HG02973 (cell line): ENCODE measurements around the gene IP6K1.
A peak's percentile ranks its signal among the peaks of the same experiment; 100 is the strongest.
"Not testable (repeated sequence)": the region's sequence is repeated elsewhere in the genome, so short reads cannot be mapped to it uniquely, and the experiment has no call there.

Experiments
- ATAC-seq: cut with Tn5 transposase; IDR thresholded peaks from one replicate; pipeline ENCODE4 v1.9.1; 2021; ENCODE audit warnings: moderate library complexity; ENCODE audit not compliant: unreplicated experiment

Gene IP6K1

DNA sequence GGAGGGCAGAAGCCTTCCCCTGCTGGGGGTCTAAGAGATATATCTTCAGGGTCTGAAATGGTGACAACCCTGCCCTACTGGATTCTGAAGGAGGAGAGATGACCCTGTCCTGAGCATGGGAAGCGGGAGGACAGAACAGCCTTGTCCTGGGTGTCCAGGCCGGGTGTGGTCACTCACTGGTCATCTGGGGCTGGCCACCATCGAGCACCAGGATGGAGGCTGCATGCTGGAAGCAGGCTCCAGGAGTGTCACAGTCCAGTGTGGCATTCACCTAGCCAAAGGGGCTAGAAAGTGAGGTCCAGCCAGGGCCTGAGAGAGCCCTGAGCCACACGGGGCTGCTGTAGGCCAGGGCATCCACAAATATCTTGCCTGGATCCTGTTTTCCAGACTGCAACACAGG, 8.1 kb upstream of the IP6K1 start:
- no peak for ATAC-seq

DNA sequence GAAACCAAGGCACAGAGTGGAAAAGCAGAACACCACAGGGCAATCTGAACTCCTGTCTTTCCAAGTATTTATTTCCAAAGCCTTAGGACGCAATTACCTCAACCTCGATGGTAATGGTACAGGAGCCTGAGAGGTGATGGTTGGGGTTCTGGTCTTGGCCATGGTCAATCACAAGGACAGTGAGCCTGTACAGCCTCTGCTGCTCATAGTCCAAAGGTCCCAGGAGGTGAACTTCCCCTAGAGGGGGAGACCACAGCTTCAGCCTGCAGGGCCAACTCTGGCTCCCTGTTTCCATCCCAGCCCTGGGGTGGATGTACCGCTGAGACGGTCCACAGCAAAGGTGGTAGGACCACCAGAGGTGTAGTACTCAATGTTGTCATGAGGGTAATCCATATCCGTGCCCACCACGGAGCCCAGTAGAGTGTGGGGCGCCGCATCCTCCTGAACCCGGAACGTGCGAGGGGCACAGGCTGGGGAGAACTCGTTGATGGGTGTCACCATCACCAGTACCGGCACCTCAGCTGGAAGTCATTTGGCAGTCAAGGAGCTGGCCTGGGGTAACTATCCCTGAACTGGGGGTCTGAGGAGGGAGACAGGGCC, 7.2 kb upstream of the IP6K1 start:
- no peak for ATAC-seq

DNA sequence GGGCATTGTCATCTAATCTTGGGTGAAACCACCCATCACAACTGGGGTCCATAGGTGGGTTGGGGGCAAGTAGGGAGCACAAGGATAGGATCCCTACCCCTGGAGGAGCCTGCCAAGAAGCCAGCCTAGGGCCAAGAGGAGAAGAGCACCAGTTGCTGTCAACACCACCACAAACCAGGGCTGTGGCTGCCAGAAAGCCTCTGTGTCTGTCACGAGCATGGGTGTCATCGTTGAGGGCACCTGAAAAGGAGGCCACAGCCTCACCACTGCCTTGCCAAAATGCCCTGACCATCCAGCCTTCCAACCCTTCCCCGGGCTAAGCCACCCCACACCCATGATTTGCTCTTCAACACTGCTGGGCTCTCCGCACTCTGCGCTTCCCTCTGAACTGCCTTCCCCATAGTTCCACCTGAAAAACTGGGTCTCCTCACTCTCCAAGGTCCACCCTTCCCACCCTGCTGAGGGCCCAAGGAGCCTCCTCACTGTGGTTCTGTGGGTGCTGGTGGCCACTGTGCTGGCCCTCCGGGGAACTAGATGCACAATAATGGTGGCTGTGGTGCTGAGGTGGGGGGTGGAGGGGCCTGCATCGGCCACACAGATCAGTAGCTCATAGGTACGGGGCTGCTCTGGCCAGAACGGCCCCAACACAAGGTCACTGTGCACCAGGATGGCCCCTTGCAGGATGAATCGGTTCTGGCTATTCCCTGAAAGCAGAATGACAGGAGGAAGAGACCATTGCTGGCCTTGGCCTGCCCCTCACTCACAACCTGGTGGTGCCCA, 6.2 kb upstream of the IP6K1 start:
- ATAC-seq = no peak

DNA sequence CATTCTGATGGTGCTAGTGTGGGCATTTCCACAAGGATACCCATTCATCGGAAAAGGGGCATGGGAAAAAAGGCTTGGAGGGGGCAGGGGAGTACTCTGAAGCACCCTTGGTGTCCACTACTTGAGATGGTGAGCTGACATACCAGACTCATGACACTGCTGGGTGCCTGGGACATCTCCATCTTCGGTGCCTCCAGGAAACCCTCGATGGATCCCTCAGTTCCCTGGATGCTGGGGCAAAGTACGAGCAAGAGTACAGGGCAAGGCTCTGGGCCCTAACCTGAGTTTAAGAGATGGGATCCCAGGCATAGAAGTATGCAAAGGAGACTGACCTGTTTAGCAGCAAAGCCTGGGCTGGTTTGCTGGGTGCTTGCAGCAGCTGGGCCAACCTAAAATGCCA, 5.2 kb upstream of the IP6K1 start:
- ATAC-seq = no peak

DNA sequence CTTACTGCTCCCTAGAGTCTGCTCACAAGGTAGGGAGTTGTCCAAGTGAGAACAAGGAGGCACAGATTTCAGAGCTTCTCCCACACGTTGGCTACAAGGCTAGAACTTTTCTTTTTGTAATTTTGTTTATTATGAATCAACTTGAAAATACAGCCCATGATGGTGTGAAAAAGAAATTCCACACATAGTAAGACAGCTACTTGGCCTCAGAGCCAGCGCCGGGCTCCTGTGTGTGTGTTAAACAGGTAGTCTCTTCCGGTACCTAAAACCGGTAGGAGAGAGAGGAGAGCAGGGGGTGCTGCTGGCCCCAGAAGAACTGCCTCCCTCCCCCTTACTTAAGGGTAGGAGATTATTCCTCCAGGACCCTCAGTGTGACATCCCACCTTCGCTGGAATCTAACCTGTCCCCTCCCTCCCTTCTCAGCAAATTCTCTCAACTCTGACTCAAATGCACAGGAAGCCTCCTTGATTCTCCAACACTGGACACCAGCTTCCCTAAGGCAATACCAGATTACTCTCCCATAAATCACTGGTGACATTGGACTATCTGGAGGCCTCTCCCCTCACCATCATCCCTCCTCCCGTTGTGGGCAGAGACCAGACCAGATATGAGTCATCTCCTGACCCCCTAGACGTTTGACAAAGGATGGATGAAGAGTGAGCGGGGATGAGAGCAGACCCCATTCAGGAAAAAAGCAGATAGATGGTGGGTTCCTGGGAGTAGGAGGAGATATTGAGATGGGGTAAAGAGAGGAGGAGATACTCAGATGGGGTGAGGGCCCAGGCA, 4.5 kb upstream of the IP6K1 start:
- ATAC-seq = no peak

DNA sequence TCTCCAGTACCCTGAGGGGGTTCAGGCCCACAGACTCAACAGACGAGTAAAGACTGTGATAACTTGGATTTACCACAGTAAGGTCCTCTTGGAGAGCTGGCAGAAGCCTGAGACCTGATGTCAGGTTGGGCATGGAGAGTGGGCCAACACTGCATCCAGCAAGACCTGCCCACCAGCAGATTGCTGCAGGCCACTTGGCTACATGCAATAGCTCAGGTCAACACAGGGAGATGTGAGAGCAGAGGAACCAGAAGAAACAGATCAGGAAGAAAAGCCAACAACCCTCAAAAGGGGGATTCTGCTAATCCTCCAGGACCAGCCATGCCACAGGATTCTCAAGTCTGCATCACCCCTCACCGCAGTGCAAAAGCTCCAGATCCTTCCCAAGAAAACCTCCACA, 1.7 kb upstream of the IP6K1 start:
- no peak for ATAC-seq

DNA sequence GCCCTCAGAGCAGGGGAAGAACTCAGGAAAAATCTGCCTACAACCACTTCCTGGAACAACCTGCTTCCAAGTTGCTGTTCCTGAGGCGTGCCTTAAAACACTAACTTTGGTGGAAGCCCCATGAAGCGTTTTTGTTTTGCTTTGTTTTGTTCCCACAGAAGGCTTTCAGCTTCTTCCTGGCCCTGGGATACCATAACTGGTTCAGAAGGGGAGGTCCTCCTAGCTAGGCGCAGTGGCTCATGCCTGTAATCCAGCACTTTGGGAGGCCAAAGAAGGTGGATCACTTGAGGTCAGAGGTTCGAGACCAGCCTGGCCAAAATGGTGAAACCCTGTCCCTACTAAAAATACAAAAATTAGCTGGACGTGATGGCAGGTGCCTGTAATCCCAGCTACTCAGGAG, 1.2 kb upstream of the IP6K1 start:
- no peak for ATAC-seq

DNA sequence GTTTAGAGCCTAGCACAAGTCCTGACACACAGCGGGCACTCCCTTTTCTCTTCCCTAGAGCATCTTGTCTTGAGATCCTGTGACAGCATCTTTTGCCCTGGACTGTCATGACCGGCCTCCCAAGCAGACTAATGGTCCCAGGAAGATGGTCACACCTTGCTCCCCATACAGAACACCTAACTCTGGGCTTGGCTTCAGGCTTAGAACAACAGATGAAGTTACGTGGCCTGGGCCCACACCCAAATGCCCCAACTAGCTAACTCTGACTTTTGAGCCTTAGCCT, 781 bp upstream of the IP6K1 start:
- ATAC-seq = no peak

DNA sequence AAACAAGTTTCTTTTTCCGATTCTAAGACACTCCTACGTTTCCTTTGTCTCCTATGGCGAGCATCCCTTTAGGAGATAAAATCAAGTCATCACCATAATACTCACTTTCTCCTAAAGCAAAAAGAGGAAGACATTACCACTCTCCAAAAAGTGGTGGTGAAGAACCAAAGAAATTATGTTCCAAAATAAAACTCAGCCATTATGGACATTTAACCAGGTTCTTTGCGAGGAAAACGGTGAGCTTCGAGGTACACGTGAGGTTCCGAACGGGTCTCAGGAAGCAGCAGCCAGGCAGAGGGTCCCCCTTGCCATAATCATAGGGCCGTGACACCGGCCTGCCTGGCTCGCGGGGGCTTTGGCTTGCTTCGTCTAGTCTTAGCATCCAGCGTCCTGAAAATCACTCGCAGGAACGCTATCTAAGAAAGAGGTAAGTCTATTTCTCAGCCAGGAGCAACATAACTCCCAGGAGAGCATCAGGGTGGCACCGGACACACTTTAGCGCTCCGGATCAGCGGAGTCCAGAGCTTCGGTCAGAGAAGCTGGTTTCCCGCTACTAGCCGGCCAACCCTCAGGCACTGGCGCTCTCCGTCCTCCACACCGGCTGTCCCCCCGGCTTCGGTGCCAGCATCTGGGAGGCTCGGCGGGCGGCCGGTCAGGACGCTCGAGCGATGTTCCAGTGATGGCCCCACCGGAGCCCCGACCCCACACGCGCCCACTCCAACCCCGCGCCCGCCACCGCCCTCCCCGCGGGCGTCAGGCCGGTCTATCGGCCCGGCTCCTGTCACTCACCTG, 581 bp downstream of the IP6K1 start:
- ATAC-seq = peak; percentile 41

DNA sequence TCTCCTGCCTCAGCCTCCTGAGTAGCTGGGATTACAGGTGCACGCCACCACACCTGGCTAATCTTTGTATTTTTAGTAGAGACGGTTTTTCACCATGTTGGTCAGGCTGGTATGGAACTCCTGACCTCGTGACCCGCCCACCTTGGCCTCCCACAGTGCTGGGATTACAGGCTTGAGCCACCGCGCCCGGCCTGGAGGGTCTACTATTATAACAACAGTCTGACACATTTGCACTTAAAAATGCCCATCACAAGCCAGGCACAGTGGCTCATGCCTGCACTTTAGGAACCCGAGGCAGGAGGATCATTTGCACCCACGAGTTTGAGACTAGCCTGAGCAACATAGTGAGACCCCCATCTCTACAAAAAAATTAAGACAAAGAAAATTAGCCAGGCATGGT, 4.1 kb downstream of the IP6K1 start:
- not testable (repeated sequence) for ATAC-seq

DNA sequence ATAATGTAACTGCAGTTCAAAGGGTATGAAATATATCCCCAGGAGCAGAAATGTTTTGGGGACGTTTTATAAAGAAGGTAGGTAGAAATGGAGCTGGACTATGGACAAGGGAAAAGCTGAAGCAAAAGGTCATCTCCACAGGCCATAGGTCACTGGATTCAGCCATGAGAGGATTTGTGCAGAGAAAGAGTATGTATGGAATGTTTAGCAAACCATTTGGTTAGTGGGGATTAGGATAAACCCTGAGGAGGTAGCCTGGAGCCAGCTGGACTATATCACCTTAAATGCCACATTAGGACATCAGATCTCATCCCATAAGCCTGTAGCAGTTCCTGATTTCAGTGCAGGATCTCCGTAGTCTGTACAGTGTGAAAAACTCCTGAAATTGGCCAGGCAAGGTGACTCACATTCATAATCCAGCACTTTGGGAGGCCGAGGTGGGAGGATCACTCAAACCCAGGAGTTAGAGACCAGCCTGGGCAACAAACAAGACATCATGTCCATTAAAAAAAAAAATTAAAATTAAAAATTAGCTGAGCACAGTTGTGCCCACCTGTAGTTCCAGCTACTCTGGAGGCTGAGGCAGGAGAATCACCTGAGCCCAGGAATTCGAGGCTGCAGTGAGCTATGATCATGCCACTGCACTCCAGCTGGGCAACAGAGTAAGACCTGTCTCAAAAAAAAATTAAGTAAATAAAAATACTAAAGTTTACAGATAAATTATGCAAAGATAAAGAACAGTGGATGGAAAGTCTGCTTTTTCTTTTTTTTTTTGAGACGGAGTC, 4.7 kb downstream of the IP6K1 start:
- no peak for ATAC-seq

DNA sequence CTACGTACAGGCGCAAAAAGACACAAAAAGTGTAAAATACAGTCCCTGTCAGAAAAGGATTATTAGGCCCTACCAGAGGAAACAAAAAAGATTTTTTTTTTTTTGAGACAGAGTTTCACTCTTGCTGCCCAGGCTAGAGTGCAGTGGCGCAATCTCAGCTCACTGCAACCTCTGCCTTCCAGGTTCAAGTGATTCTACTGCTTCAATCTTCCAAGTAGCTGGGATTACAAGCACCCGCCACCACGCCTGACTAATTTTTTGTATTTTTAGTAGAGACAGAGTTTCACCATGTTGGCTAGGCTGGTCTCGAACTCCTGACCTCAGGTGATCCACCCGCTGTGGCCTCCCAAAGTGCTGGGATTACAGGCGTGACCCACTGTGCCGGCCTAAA, 5.4 kb downstream of the IP6K1 start:
- ATAC-seq = not testable (repeated sequence)

DNA sequence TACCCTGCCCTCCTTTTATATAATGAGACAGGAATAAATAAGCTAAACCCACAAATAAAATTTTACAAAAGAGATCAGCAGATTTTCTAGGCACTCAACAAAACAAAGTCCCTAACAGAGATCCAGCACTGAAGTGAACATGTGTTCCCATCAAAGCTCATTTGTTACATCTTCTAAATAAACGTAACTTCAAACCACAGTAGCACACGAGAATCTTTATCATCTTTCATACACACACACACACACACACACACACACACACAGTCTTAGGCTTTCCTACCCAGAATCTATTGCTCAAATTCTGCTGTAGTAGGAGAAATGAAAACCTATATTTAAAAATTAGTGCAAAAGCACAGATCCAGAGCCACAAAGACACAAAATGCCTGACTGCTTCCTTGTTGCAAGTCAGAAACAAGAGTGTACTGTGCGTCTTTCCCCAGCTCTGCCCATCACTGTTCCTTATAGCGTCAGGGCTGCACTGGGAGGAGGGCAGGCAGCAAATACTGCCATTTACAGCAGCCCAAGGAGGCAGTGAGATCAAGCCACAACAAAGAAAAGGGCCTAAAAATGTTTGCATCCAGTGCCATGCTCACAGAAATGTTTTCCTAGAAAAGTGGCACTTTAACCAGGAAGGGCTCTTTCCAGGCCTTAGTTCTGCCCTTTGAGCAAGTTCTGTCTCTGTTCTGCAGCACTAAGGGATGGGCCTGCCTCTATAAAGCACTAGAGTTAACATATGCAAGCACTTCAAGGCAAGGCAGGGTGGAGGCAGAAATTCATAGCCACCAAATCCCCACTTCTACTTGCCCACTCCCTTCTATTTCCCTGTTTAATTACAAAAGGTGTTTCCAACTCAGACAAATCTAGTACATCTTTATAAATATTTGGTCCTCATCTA, 6.0 kb downstream of the IP6K1 start:
- ATAC-seq = no peak

DNA sequence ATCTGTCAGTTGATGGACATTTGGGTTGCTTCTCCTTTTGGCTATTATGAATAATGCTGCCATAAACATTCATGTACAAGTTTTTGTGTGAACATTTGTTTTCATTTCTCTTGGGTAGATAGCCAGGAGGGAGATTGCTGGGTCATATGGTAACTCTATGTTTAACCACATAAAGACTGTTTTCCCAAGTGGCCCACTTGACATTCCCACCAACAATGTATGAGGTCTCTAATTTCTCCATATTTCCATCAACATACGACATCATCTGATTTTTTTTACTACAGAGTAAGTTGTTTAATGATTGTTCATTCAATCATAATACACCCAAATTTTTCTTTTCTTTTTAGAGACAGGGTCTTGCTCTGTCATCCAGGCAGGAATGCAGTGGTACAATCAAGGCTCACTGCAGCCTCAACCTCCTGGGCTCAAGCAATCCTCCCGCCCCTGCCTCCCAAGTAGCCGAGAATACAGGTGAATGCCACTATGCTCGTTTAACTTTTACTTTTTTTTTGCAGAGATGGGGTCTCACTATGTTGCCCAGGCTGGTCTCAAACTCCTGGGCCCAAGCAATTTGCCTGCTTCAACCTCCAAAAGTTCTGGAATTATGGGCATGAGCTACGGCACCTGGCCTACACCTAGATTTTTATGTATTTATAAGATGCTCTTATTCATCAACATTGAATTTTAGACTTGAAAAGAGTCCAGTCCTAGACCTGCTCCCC, 6.8 kb downstream of the IP6K1 start:
- no peak for ATAC-seq

DNA sequence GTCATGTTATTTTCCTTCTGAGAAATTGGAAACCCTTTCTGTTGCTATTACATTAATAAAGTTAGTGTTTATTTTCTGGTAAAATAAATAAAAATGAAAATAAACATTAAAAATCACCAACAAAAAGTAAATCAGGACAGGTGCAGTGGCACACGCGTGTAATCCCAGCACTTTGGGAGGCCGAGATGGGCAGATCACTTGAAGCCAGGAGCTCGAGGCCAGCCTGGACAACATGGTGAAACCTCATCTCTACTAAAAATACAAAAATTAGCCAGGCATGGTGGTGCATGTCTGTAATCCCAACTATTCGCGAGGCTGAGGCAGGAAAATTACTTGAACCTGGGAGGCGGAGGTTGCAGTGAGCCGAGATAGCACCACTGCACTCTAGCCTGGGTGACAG, 10.2 kb downstream of the IP6K1 start:
- not testable (repeated sequence) for ATAC-seq

DNA sequence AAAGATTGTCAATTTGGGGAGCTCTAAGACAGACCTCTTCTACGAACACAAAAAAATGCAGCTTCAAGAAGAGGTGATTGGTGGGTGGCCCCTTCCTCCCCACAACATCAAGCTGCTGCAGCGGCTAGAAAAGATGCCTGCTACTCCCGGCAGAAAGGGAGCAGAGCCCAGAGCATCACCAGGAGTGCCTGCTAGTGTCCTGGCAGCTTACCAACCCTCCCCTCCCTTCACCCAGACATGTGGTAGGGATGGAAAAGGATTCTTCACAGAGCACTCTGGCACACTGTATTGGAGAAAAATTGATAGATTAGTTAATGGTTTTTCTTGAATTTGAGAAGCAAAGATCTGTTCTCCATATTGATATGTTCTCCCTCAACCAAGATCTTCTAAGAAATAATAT, 10.8 kb downstream of the IP6K1 start:
- no peak for ATAC-seq

DNA sequence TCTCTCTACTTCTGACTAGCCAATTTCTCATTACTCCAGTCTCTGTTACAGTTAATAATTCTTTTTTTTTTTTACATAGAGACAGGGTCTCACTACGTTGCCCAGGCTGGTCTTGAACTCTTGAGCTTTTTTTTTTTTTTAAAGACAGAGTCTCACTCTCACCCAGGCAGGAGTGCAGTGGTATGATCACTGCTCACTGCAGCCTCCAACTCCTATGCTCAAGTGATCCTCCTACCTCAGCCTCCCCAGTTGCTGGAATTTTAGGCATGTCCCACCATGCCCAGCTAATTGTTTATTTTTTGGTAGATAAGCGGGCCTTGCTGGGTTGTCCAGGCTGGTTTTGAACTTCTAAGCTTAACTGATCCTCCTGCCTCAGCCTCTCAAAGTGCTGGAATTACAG, 13.6 kb downstream of the IP6K1 start:
- no peak for ATAC-seq

DNA sequence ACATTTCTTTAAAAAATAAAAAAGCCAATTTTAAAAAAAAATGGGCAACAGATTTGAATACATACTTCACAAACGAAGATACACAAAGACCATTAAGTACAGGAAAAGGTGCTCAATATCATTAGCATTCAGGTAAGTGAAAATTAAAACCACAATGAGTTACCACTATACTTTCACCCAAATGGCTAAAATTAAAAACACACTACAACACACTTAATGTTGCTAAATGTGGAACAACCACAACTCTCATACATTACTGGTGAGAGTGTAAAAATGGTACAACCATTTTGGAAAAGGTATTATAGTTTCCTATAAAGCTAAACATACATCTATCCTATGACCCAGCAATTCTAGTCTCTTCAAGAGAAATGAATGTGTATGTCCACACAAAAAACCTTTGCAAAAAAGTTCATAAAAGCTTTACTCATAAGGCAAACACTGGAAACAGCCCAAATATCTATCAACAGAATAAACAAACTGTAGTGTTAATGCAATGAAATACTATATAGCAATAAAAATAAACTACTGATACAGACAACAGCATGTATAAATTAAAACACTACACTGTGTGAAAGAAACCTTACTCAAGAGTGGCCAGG, 14.9 kb downstream of the IP6K1 start:
- ATAC-seq = no peak

DNA sequence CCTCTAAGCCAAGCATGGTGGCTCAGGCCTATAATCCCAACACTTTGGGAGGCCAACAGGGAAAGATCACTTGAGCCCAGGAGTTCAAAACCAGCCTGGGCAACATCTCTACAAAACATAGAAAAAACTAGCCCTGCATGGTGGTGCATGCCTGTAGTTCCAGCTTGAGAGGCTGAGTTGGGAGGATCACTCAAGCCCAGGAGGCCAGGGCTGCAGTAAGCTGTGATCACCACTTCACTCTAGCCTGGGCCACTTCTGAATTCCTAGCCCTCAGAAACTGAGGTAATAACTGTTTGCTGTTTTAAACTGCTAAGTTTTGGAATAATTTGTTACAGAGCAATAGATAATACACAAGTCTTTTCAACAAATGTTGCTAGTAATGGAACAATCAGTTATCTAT, 16.4 kb downstream of the IP6K1 start:
- ATAC-seq = no peak
